RWPE2 (cell line): ENCODE measurements around the gene TBCC.

ENCODE experiments used
- ATAC-seq: fragments of 200-7000 bp; cut with Tn5 transposase; 3 replicates; pipeline ENCODE4 v1.9.1; 2021; ENCODE audit warnings: low read depth
- DNase-seq: peaks from one replicate; pipeline ENCODE4 v3.0.0-alpha.2; 2020; ENCODE audit warnings: low spot score
- H3K27ac ChIP-seq: fragments of 450-650 bp; 2 replicates; pipeline ENCODE4 v1.5.1; 2017; ENCODE audit warnings: mild to moderate bottlenecking; ENCODE audit not compliant: poor library complexity, severe bottlenecking
- H3K27me3 ChIP-seq: fragments of 250-450 bp; sonication (Bioruptor Pico); 2 replicates; pipeline ENCODE4 v1.5.1; 2021; ENCODE audit warnings: mild to moderate bottlenecking, moderate library complexity; ENCODE audit not compliant: insufficient read depth, poor library complexity, severe bottlenecking
- H3K36me3 ChIP-seq: fragments of 250-450 bp; sonication (Bioruptor Pico); 2 replicates; pipeline ENCODE4 v1.5.1; 2020; ENCODE audit warnings: low read depth, mild to moderate bottlenecking, moderate library complexity
- H3K4me1 ChIP-seq: fragments of 250-450 bp; sonication (Bioruptor Pico); 2 replicates; pipeline ENCODE4 v1.5.1; 2021; ENCODE audit warnings: mild to moderate bottlenecking, moderate library complexity; ENCODE audit not compliant: insufficient read depth, poor library complexity, severe bottlenecking
- H3K4me3 ChIP-seq: fragments of 250-450 bp; sonication (Bioruptor Pico); 2 replicates; pipeline ENCODE4 v1.5.1; 2021; ENCODE audit warnings: mild to moderate bottlenecking, moderate library complexity; ENCODE audit not compliant: severe bottlenecking
- H3K9me3 ChIP-seq: fragments of 250-450 bp; sonication (Bioruptor Pico); 2 replicates; pipeline ENCODE4 v1.5.1; 2021; ENCODE audit warnings: mild to moderate bottlenecking, moderate library complexity; ENCODE audit not compliant: severe bottlenecking
- CTCF ChIP-seq: fragments of 450-650 bp; IDR thresholded peaks from one replicate; pipeline ENCODE4 v1.5.1; 2017; ENCODE audit warnings: mild to moderate bottlenecking, moderate library complexity; ENCODE audit not compliant: poor library complexity, severe bottlenecking

The TBCC gene

GRCh38 chr6:42783876-42784642 lies 38.2 kb upstream of the TBCC start:
- no peak for TF ChIP-seq CTCF
- peak overlapping the region; percentile 88 for H3K27ac ChIP-seq
- DNase-seq, result no peak
- H3K36me3 ChIP-seq, result no peaks in the 10 kb centered on the region
- ATAC-seq, result no peak
- H3K9me3 ChIP-seq, result no peaks in the 10 kb centered on the region
- peak overlapping the region; percentile 99 for H3K4me3 ChIP-seq
- H3K4me1 ChIP-seq, result peaks cover 7% of the 10 kb centered on the region
- no peaks in the 10 kb centered on the region for H3K27me3 ChIP-seq

DNA sequence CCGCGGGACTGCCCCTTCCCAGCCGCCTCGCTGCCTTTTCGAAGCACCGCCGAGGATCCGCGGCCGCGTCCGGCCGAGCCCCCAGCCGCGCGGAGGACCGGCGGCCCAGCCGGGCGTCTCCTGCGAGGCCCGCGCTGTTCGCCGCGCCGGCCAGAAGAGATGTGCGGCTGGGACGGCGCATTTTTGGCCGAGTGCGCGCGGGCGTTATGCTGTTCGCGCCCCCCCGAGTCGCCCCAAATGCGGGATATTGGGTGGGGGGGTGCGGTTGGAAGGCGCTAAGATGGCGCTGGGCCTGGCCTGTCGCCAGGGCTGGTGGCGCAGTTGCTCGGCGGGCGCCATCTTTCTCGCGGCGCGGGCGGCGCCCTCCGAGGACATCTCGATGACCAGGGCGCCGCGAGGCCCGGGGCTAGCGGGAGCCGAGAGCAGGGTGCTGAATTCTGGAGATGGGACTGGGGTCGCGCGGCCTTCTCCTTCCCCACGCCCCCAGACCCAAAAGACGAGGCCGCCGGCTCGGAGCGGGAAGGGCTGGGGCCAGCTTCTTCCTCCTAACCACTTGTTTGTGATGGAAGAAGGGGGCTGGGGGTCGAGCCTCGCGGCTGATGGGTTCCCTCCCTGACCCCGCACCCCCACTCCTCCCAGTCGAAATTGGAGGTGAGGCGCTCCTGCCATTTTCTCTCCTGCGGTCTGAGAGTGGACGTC lies 37.4 kb upstream of the TBCC start:
- H3K36me3 ChIP-seq, result no peaks in the 10 kb centered on the region
- DNase-seq, result peak; percentile 57
- no peak for TF ChIP-seq CTCF
- H3K9me3 ChIP-seq, result no peaks in the 10 kb centered on the region
- peaks cover 7% of the 10 kb centered on the region for H3K4me1 ChIP-seq
- H3K27ac ChIP-seq, result peak overlapping the region; percentile 88
- ATAC-seq, result peak; percentile 48
- H3K27me3 ChIP-seq, result no peaks in the 10 kb centered on the region
- H3K4me3 ChIP-seq, result peak overlapping the region; percentile 99

DNA sequence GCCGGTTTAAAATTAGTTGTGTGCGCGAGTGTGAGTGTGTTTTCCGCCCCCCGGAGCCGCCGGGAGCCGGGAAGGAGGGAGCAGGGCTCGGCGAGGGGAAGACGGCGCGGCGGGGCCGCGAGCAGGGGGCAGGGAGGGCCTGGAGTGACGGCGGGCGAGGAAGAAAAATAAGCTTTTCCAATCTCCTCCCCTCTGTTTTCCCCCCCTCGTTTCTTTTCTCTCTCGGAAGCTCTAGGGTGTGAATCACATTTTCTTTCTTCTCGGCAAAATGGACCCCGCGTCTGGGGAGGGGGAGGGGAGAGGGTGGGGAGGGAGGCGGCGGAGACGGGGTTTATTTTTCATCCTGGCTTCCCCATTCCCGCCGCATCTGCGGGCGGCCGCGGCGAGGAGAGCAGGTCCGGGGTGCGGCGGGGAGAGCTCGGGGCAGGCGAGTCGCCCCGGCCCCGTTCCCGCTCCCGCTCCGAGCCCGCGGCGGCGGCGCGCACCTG lies 36.8 kb upstream of the TBCC start:
- Histone ChIP-seq H3K4me1 (peaks cover 8% of the 10 kb centered on the region), H3K4me3 (peak overlapping the region; percentile 99), H3K9me3 (no peaks in the 10 kb centered on the region), H3K36me3 (no peaks in the 10 kb centered on the region), H3K27ac (peak overlapping the region; percentile 88), H3K27me3 (no peaks in the 10 kb centered on the region)
- DNase-seq (peak; percentile 67), ATAC-seq (peak; percentile 57)
- no peak for TF ChIP-seq CTCF

DNA sequence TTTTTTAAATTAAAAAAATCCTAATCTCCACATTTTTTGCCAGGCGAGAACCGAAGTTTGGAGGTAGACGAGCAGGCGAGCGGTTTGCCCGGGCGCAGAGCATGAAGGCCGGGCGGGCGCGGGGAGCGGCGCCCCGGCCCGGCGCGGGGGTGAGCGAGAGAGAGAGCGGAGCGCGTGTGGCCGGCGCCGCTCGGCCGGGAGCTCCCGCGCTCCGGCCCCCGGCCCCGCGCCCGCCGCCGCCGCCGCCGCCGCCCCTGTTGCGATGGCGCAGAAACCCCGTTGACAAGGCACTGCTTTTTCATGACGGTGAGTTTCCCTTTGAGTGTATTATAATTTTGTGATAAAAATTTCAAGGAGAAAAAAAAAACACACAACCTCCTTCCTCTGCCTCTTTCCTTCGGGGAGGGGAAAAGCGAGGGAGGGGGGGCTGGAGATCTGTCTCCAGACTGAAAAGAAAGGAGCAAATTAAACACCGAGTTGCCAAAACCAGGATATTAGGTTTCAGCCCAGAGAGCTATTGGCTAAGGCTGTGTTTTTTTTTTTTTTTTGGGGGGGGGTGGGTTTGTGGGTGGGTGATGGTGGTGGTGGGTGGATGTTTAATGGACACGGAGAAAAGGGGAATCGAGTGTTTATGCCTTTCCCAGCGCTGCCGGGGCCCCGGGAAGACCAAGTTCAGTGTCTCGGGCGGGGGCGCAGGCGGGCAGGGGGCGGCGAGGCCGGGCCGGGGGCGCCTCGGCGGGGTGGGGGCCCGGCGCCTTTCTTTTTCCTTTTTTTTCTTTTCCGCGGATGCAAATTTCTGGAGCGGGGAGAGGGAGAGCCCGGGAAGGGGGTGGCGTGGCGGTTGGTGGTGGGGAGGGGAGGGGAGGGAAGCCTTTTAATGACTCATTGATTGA lies 36.1 kb upstream of the TBCC start, which contains the start of gene BICRAL:
Gene BICRAL (plus strand): TSS at position 257 of the 893 bp plus-strand sequence. CDS start 39,971 bp downstream, outside the sequence.
- no peak for TF ChIP-seq CTCF
- H3K4me1 ChIP-seq, result peaks cover 15% of the 10 kb centered on the region
- H3K9me3 ChIP-seq, result no peaks in the 10 kb centered on the region
- ATAC-seq (no peak; the same call in 2 of the 3 replicates), DNase-seq (no peak)
- no peaks in the 10 kb centered on the region for H3K27me3 ChIP-seq
- peak within 1 kb of the TSS; percentile 99 for H3K4me3 ChIP-seq
- H3K27ac ChIP-seq, result peak within 1 kb of the TSS; percentile 88
- 0 out of 2 replicates have a peak, but pooled peaks cover 3% of the 10 kb centered on the region for H3K36me3 ChIP-seq
